Brain pericyte (primary cell): ENCODE measurements around the gene SCD.

Experiments
- DNase-seq: peaks from one replicate; pipeline ENCODE4 v3.0.0-alpha.2; 2012; ENCODE audit warnings: low read depth, low spot score

SCD gene

GRCh38 chr10:100396605-100397004, 49.6 kb downstream of the SCD start:
- no peak for DNase-seq

DNA sequence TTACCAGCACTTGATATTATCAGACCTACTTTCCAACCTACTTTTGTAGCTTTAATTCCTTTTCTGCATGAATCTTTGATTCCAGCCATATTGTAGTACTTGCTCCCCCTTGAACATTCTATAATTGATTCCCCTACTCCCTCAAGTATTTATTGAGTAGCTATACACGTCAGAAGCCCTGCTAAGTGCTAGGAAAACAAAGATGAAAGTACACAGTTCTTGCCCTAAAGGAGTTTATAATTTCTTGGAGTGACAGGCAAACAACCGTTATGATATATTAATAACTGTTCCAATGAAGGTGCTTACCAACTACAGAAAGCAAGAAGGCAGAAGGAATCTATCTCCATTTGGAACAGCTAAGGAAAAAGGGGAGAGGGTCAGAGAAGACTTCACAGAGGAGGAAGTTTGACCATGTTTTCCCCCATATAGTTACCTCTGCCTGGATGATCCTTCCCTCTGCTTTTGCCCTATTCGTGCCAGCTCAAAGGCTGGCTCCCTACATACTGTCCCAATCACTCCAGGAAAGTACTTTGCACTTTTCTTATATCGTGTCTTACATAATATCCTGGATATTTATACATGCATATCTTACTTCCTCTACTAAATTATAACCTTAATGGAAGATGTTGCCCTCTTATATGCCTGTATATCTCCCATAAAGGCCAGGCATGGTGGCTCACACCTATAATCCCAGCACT, 54.7 kb downstream of the SCD start:
- DNase-seq, result no peak

GRCh38 chr10:100403734-100404133, 56.7 kb downstream of the SCD start:
- DNase-seq, result no peak

GRCh38 chr10:100413173-100413572, 66.1 kb downstream of the SCD start:
- DNase-seq, result no peak
